ENCODE results near the gene ASTN2.

DNA sequence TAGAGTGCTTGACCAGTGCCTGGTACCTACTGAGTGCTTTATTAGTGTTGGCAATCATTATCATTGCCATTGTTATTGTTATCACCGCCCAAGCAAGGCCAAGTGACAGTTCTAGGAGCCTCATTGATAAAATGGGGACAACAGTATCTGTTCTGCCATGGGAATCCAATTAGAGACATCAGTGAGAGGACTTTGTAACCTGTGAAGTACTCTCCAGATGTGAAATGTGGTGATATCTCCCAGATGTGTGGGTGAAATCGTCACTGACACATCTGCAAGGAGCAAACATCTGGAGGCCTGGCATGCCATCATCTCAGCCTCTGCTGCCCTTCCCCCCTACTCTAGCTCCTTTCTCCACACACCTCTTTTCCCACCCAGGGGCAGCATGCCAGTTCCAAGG, 1000.5 kb downstream of the ASTN2 start:
- TF ChIP-seq, protein P1, sequence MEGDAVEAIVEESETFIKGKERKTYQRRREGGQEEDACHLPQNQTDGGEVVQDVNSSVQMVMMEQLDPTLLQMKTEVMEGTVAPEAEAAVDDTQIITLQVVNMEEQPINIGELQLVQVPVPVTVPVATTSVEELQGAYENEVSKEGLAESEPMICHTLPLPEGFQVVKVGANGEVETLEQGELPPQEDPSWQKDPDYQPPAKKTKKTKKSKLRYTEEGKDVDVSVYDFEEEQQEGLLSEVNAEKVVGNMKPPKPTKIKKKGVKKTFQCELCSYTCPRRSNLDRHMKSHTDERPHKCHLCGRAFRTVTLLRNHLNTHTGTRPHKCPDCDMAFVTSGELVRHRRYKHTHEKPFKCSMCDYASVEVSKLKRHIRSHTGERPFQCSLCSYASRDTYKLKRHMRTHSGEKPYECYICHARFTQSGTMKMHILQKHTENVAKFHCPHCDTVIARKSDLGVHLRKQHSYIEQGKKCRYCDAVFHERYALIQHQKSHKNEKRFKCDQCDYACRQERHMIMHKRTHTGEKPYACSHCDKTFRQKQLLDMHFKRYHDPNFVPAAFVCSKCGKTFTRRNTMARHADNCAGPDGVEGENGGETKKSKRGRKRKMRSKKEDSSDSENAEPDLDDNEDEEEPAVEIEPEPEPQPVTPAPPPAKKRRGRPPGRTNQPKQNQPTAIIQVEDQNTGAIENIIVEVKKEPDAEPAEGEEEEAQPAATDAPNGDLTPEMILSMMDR (IDR thresholded peaks at IDR 0.05; ENCODE audit: poor library complexity, severe bottlenecking): no peak
- no peak for TF ChIP-seq POLR2AphosphoS5 (IDR thresholded peaks at IDR 0.05)
